ENCODE data around the gene LRP6.

LRP6 gene

DNA sequence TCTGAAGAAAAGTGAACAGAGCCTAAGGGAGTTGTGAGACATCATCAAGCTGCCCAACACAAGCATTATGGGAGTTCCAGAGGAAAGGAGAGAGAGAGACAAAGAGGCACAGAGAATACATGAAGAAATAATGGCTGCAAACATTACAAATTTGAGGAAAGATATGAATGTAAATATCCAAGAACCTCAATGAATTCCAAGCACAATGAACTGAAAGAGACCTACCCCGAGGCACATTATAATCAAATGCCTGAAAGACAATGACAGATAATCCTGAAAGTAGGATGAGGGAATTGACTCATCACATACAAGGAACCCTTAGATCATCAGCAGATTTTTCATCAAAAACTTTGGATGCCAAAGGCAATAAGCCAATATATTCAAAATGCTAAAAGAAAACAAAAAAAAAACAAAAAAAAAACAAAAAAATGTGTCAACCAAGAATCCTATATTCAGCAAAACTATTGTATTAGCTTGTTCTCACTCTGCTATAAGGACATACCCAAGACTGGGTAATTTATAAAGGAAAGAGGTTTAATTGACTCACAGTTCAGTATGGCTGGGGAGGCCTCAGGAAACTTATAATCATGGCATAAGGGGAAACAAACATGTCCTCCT lies 158.3 kb downstream of the LRP6 start:
- no peak for DNase-seq

DNA sequence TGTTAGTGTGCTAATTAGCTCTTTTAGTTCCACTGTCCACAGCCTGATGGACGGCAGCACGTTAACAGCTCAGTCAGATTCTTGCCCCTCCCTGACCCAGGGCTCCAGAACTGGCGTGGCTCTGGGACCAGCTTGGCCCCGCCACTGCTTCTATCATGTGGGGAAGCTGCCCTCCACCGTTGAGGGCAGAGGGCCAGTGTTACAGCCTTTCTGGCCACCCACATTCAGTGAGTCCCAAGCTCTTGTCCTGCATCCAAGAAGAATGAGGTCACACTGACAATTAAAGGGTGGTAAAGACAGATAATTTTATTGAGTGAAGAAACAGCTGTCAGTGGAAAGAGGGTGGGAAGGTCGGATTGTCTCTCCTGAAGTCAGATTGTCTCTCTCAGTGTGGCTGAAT lies 159.2 kb downstream of the LRP6 start:
- DNase-seq = no peak

DNA sequence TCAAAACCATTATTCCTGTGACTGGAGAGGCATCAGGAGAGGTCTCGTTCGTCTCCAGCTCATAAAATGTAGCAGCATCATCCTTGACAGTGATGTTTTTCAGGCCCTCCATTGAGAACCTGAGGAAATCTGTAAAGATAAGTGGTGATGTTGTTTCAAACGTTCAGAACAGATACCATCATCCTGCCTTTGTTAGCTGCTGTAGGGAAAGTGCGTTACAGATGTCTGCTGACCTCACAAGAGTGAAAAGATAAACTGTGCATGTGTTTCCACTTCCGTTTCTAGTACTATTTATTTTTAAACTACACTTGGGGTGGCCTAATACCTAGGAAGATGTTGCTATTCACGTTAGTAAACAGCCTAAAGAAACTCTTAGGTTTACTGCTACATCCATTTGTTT lies 167.7 kb downstream of the LRP6 start:
- no peak for DNase-seq

DNA sequence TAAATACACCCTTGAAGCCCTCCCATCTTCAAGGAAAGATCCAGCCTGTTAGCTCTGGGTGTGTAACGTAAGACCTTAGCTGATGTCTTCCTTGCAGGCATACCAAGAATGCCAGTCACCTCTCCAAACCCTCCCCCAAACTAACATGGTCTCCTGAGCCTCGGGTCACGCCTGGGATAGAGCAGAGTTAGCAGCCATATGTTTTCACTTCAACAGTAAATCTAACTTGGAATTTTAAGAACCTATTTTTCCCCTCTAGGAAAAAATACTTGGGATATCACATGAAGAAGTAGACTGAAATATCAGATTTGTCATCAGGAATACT lies 168.2 kb downstream of the LRP6 start:
- DNase-seq = no peak

DNA sequence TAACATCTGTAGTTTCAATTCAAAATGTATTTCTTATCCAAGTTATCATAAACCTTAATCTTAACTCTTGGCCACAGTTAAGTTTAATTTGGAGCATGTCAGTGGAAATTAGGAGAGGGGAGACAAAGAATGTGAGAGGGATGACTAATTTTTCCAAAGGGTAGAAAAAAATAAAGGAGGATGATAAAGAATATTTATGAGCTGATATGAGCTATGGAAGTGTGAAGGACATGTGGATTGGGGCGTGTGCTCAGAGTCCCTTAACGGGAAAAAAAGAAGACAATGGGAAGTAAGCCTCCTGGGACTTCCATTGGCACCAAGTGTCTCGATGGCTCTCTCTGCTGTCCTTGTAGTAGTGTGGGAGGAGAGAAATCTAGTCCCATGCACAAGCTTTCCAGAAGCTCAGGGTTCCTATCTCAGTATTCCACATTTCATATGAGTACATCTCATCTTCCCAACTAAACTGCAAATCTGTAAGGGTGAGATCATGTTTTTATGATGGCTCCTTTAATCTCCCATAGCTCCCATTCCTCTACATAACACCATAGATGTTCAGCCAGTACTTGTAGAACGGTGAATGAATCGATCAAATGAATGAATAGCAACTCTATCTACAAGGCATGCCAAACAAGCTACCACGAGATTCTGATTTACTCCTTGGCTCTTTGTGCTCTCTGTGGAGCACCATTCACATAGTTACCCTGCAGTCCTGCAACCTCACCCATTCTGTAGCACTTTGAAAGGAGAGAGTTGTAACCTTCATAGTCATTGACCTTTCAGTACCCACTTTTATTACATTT lies 168.8 kb downstream of the LRP6 start:
- DNase-seq = no peak

DNA sequence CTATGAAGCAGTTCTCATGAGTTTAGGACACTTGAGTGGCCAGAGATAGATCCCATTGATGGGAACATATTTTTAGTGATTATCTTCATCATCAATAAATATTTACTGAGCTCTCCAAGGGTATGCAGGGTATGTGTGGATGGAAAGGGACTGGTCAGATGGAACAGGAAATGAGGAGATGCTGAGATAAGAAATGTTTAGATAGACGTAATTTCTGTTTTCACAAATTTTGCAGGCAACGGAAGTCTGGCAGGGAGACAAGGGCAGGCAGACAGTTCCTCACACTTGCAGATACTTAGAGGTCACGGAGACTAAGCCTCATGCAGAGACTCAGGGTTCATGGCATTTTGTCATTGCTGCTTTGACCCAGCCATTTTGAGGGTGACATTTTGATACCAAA lies 171.8 kb downstream of the LRP6 start:
- no peak for DNase-seq

DNA sequence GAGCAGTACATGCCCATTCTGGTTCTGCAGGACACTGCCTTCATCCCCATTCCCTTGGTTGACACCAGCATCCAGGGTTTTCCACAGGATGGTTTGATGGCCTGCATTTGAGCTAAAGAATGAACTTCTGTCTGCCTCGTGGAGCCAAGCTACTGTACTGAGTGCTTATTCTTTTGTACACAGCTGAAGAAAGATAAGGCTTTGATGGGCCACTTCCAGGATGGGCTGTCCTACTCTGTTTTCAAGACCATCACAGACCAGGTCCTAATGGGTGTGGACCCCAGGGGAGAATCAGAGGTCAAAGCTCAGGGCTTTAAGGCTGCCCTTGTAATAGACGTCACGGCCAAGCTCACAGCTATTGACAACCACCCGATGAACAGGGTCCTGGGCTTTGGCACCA lies 172.4 kb downstream of the LRP6 start:
- DNase-seq = no peak

DNA sequence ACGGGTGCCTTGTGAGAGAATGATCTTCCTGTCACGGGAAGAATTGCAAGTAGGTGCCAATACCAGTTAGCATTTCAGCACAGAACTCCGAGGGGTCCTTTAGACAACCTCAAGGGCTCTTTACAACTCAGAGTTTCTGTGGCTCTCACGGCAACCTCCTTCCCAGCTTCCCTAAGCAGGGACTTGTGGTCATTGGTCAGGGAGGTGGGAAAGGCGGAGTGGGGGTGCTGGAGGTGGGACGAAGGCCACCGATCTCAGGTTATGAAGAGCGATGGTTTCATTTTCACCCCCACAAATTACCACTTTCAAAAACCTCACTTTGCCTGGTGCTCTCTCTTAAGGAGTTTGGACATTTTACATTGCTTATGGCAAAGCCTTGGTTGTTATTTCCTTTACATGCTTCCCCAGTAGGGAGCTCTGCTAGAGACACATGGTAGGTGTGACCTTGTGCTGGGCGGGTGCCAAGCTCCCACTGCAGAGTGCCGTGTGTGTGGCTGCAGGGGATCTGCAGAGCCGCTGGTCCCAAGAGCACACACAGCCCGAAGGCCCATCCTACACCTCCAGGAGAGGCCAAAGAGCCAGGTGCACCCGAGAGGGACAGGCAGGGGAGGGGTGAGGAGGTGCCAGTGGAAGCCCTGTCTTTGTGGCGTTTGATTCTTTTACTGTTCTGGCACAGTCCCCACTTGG lies 174.7 kb downstream of the LRP6 start:
- no peak for DNase-seq

DNA sequence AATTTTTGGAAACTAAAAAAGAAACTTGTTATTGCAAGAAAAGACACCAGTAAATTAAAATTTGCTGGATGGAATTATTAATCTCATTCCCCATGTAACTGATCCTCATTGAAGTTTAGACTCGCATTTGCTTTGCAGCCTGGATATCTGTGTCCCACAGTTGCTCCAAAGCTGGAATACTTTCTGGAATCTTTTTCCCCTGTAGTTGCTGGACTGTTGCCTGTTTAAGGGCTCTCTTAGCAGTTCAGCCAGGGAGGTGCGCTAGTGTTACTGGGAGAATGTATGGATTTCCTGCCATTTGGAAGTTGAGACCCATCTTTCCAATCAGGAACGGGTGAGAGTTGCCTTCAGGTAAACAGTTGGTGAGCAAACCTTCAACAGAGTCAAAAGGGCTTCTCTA lies 175.8 kb downstream of the LRP6 start:
- no peak for DNase-seq

DNA sequence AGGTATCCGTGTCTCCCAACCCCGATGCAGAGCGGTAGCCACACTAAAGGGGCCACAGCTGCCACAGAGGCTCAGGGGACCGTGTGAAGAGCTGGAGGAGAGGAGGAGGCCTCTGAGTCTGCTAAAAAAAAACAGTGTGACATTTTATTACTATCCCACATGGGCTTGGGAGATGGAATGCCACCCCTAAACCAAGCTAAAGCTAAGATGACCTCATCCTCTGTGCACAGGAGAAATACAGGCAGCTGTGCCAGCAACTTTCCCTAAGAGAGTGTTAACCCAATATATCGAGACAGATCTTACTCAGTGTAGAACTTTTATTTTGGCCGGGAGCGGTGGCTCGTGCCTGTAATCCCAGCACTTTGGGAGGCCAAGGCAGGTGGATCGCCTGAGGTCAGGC lies 178.1 kb downstream of the LRP6 start:
- DNase-seq = no peak

DNA sequence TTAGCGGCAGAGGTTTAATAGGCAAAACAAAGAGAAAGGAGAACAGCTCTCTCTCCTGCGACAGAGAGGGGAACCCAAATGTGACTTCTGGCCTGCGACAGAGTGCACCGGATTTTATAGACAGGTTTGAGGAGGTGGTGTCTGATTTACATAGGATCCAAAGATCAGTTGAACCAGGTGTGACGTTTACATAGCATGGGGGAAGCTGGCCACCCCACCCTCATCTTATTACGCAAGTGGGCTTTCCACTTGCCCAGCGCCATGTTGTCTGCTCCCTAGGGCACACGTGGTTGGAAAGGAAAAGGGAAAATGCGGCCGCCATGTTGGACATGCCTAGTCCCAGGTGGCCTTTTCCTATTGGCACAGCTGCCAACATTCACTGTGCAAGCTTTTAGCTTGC lies 178.7 kb downstream of the LRP6 start:
- DNase-seq = no peak

DNA sequence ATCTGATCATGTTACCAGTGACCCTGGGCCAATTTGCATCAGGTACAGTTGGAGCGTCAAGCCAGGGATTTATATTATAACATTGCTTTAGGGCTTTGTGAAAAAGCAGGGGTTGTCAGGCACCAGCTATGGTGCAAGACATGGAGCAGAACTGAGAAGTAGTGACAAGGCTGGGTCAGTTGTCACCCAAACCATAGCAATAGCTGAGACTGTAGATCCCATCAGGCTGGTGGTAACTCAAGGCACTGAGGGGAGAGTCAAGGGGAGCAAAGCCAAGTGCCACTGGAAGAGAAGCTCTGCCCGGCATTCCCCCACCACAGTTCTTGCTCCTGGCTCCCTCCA lies 179.2 kb downstream of the LRP6 start:
- no peak for DNase-seq

DNA sequence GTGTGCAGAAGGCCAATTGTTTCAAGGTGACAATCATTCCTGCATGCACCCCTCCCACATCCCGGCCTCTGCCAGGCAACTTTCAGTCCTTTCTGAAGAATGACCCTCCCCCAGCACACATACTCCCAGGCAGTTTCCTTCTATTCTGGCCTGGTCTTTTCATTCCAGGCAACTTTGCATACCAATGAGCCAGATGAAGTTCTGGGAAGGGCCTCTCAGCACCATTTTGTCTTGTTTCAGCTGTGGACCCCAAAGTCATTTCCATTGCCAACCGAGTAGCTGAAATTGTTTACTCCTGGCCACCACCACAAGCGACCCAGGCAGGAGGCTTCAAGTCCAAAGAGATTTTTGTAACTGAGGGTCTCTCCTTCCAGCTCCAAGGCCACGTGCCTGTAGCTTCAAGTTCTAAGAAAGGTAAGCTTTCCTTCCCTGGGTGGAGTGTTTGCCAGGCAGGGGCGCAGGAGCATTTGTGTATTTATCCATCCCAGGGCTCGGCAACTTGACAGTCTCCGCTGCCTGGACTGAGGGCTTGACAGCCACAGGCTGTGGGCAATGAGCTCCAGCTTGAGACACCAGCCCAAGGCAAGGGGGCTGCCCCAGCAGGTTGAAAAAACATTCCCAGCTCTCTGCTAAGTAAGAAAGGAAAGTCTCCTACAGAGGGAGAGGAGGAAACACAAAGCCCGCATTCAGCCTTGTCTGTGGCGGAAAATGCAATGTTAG lies 179.7 kb downstream of the LRP6 start:
- no peak for DNase-seq

DNA sequence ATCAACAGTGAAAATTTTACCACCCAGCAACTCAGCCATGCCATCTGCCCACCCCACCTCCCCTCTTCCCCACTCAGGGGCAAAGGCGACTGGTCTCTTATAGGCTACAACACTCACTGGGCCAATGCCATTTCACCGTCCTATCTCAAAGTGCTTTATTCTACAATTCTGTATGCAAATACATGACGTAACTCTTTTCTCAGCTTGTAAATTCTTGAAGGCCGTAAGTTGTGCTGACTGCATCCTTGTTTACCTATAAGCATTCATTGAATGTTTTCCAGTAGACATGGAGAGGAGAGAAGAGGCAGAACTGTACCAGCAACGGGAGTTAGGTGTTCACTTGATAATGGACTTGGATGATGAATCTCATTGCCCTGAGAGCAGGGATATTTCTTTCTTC lies 180.5 kb downstream of the LRP6 start:
- DNase-seq = no peak

DNA sequence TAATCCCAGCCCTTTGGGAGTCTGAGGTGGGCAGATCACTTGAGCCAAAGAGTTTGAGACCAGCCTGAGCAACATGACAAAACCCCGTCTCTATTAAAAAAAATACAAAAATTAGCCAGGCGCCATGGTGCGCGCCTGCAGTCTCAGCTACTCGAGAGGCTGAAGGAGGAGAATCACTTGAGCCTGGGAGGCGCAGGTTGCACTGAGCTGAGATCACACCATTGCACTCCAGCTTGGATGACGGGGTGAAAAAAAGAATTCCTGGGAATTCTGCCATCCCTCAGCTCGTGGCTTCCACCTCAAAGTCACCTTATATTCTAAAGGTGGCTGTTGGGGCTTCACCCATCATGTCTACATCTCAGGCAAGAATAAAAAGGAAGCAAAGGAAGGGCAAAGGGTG lies 183.2 kb downstream of the LRP6 start:
- DNase-seq = no peak

DNA sequence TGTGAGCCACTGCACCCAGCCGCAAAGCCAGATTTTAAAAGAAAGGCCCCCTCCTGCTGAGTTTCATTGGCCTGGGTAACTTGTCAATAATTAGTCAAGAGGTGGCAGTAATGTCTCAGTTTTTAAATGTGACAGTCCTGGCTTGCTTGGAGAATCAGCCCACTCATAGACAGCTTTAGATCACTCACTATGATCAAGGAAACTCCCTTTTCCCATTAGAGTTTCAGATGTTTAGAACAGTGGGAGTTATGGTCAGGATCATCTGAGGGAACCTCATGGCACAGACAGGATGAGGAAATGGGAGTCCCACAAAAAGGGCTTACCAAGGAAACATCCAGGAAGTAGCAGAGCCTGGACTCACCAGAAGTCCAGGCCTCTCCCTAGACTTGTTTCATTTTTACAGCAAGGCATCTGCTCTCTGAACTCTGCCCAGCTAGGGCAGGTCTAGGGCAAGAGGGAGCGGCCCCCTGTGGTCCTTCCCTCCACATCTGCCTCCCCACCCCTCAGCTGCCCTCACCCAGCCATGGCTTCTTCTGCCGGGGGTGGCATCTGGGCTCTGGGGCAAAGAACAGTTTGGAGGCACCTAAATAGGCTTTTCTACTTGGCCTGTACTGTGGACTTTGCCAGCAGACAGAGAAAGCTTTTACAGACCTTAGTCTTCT lies 184.9 kb downstream of the LRP6 start:
- DNase-seq = no peak

DNA sequence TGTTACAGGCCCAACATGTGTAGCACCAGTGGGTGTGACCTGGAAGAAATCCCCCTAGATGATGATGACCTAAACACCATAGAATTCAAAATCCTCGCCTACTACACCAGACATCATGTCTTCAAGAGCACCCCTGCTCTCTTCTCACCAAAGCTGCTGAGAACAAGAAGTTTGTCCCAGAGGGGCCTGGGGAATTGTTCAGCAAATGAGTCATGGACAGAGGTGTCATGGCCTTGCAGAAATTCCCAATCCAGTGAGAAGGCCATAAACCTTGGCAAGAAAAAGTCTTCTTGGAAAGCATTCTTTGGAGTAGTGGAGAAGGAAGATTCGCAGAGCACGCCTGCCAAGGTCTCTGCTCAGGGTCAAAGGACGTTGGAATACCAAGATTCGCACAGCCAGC lies 187.6 kb downstream of the LRP6 start:
- DNase-seq = no peak

DNA sequence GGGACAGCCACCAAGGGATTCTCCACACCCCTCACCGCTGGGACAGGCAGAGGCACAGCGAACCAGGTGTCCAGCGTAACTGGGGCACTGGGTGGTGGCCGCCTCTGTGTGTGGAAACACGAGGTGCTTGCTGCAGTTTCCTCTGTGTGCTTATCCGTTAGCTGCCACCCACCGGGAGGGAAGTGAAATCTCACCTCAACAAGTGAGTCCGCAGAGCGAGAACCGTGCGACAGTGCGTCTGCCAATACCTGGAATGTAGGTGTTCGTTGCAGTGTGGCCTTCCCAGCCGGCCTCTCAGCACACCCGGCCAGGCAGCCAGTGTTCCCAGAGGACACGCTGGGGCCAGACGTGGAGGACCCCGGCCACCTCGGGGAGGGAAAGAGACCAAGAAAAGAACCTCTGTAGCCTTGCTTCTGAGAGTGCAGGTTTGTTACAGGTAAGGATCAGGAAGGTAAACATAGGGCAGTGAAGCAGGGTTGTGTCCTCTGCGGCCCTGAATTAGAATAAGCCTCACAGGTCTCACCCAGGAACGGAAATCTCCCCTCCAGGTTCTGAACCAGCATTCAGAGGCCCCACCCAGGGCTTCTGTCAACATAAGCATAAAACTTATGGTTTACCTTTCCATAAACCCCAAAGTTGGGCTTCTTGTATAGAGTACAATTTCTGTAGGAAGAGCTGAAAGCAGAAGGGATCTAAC lies 194.6 kb downstream of the LRP6 start:
- no peak for DNase-seq

DNA sequence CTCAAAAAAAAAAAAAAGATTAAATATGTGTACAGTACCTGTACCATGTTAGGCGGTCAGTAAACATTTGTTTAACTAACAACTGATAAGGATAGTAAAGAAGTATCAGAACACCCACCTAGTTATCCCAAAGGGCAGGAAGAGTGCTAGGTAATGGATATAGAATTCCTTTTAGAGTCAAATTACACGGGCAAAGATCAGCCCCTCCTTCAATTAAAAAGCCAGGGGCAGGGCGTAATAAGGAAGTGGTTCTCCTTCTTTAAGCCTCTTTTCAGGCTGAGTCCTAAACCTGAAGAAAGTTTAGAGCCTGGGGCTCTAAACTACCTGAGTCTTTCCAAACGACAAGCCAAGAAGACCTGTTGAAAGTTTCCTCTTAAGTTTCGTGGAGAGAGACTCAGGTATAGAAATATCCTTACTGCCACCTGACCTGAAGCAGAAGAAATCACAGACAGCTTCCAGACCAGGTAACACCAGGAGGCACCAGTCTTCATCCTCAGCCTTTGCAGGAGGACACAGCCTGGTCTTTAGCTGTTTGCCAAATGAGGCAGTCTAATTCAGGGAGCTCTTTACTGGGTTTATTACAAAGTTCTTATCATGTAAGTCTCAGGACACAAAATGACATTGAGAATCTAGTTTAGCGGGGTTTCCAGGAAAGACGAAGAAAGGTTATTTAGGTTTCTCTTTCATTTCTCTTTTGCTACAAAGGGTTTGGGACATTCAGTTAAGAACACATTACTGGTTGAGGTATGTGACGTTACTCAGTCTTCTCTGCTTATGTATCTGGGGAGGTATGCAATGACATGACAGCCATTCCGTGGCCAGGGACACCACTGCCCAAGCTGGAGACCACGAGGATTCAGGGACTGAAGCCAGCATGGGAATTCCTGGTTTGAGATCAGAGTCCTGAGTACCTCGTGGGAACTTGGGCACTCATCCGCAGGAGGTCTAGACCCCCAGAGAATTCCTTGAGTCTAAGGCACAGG lies 195.9 kb downstream of the LRP6 start, which contains the start of gene BCL2L14:
BCL2L14 (plus strand) TSS at position 266 of the 983 bp plus-strand sequence. CDS start 8,367 bp downstream, outside the sequence.
- no peak for DNase-seq

DNA sequence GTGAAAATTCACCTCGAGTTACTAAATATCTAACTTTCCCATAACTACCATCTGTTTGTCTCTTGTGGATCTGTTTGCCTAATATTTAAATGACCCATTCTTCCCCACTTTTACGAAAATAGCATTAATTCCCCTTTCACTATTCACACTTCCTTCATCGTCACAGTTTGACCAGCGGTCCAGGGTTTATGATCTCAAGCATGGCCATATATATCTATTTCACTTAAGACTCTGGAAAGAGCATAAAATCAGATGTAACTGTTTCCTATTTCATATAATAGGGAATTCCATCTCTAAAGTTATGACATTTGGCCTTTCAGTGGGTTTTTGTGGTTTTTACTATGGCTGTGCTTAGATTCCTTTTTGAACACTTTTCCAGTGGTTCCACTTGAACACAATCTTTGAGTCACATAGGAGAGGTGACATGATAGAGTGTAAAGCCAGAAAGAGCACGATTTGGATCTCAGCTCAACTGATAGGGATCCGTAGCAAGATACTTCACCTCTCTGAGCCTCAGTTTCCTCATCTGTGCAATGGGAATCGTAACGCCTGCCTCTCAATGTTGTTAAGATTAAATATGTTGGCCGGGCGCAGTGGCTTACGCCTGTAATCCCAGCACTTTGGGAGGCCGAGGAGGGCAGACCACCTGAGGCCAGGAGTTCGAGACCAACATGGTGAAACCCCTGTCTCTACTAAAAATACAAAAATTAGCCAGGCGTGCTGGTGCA lies 196.9 kb downstream of the LRP6 start:
- no peak for DNase-seq

DNA sequence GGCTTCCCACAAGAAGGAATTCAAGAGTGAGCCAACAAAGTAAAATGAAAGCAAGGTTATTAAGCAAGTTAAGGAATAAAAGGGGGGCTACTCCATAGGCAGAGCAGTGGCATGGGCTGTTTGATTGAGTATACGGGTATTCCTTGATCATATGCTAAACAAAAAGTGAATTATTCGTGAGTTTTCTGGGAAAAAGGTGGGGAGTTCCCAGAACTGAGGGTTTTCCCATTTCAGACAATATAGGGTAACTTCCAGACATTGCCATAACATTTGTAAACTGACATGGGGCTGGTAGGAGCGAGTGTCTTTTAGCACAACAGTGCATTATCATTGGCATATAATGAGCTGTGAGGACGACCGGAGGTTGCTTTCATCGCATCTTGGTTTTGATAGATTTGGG lies 198.1 kb downstream of the LRP6 start:
- no peak for DNase-seq
